ENCODE results near the gene IL10RB. TPM values are rescaled to one million over a fixed set of nuclear protein-coding genes. Genes with fewer than 3 reads are reported as not detected.

The IL10RB gene
- total and polyA plus RNA-seq, 2 of the 4 experiments (the other 2 are of a cell fraction): 20.1 to 45.2 TPM

DNA sequence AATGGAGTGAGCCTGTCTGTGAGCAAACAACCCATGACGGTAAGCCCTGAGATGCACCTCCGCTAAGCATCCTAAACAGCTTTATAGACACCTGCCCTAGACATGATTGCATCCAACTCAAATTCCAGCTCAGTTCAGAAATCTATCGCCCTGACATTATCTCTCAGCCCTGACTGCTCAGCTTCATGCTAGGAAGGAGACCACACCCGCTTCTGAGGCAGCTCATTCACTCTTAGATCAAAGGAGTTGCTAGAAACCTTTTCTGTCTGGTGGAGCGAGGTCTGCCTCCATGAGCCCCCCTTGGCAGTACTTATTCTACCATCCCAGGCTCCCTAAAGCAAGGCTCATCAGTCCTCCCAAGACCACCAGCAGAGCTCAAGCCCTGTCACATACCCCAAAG lies 17.0 kb downstream of the IL10RB start:
- CTCF ChIA-PET: interaction anchor here (0.9 kb wide), 1 partner anchor 78 kb away, joined by 4 read pairs; no protein-coding TSS in a partner anchor
- no peak overlapping the region for H3K56ac ChIP-seq (ENCODE audit: extremely low read depth, insufficient read depth, low read length)
- peaks cover 5% of the 10 kb centered on the region for H3K9me3 ChIP-seq (ENCODE audit: control insufficient read depth, insufficient read depth, low read length)
- in situ Hi-C loops (cut with MboI; ENCODE audit: low sequenced_read_pairs) (no loop called here), intact Hi-C loops (cut with micrococcal nuclease) (no loop called here), dilution Hi-C loops (cut with HindIII; ENCODE audit: low sequenced_read_pairs, unreplicated experiment) (no loop called here)
- no peak overlapping the region for H3K4ac ChIP-seq (ENCODE audit: low read depth, low read length)
- H2AK9ac ChIP-seq (replicated peaks; ENCODE audit: low read depth, low read length, poor library complexity): no peak overlapping the region
- H3K9ac ChIP-seq (ENCODE audit: low read depth, low read length): no peak overlapping the region
- H4K91ac ChIP-seq (ENCODE audit: insufficient read depth, low read depth, low read length): no peak overlapping the region
- H4K8ac ChIP-seq (ENCODE audit: low read depth in 2 of 2, low read length in 2 of 2): no peak overlapping the region
- H3K79me1 ChIP-seq (ENCODE audit: low read depth in 1 of 2, low read length in 2 of 2): no peaks in the 10 kb centered on the region; a peak in 1 of 4 replicates
- POLR2A ChIA-PET (ENCODE audit: unreplicated experiment): no interaction called here
- H3K4me3 ChIP-seq (ENCODE audit: insufficient read depth, low read depth, low read length): no peak overlapping the region
- no peak for DNase-seq
- H3K27me3 ChIP-seq (ENCODE audit: control insufficient read depth, insufficient read depth, low read length): no peaks in the 10 kb centered on the region
- TF ChIP-seq RCOR1 (IDR thresholded peaks at IDR 0.05; ENCODE audit: insufficient replicate concordance, low read length) (no peak), RAD21 (IDR thresholded peaks at IDR 0.05; ENCODE audit: low read length) (no peak), SMC3 (IDR thresholded peaks at IDR 0.05; ENCODE audit: low read depth, low read length) (no peak), CEBPB (IDR thresholded peaks at IDR 0.05; ENCODE audit: low read depth, low read length) (no peak), POLR2A (IDR thresholded peaks at IDR 0.05; ENCODE audit: low read depth, low read length) (no peak), BHLHE40 (IDR thresholded peaks at IDR 0.05; ENCODE audit: low read depth, low read length) (no peak), RFX5 (IDR thresholded peaks at IDR 0.05; ENCODE audit: low read depth, low read length) (no peak), MAZ (IDR thresholded peaks at IDR 0.05; ENCODE audit: borderline replicate concordance, low read depth, low read length) (no peak), MXI1 (IDR thresholded peaks at IDR 0.05; ENCODE audit: borderline replicate concordance, low read depth, low read length) (no peak), FOS (IDR thresholded peaks at IDR 0.05; ENCODE audit: low read depth, low read length) (no peak), CHD1 (IDR thresholded peaks at IDR 0.05; ENCODE audit: low read depth, low read length) (no peak), MAFK (IDR thresholded peaks at IDR 0.05; ENCODE audit: low read depth, low read length) (no peak), NFE2L2 (IDR thresholded peaks at IDR 0.05; ENCODE audit: low read depth, low read length) (no peak)
- TF ChIP-seq, protein P1, sequence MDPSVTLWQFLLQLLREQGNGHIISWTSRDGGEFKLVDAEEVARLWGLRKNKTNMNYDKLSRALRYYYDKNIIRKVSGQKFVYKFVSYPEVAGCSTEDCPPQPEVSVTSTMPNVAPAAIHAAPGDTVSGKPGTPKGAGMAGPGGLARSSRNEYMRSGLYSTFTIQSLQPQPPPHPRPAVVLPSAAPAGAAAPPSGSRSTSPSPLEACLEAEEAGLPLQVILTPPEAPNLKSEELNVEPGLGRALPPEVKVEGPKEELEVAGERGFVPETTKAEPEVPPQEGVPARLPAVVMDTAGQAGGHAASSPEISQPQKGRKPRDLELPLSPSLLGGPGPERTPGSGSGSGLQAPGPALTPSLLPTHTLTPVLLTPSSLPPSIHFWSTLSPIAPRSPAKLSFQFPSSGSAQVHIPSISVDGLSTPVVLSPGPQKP (IDR thresholded peaks at IDR 0.05; ENCODE audit: borderline replicate concordance, low read depth, low read length): no peak
- TF ChIP-seq, protein P2, sequence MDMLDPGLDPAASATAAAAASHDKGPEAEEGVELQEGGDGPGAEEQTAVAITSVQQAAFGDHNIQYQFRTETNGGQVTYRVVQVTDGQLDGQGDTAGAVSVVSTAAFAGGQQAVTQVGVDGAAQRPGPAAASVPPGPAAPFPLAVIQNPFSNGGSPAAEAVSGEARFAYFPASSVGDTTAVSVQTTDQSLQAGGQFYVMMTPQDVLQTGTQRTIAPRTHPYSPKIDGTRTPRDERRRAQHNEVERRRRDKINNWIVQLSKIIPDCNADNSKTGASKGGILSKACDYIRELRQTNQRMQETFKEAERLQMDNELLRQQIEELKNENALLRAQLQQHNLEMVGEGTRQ (IDR thresholded peaks at IDR 0.05; ENCODE audit: low read depth, low read length): no peak
- TF ChIP-seq, protein P3, sequence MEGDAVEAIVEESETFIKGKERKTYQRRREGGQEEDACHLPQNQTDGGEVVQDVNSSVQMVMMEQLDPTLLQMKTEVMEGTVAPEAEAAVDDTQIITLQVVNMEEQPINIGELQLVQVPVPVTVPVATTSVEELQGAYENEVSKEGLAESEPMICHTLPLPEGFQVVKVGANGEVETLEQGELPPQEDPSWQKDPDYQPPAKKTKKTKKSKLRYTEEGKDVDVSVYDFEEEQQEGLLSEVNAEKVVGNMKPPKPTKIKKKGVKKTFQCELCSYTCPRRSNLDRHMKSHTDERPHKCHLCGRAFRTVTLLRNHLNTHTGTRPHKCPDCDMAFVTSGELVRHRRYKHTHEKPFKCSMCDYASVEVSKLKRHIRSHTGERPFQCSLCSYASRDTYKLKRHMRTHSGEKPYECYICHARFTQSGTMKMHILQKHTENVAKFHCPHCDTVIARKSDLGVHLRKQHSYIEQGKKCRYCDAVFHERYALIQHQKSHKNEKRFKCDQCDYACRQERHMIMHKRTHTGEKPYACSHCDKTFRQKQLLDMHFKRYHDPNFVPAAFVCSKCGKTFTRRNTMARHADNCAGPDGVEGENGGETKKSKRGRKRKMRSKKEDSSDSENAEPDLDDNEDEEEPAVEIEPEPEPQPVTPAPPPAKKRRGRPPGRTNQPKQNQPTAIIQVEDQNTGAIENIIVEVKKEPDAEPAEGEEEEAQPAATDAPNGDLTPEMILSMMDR (conservative IDR thresholded peaks at IDR 0.05; ENCODE audit: low read depth, low read length): no peak
- H3K4me2 ChIP-seq (ENCODE audit: low read depth, low read length): no peak overlapping the region
- H2BK5ac ChIP-seq (ENCODE audit: low read depth, low read length, poor library complexity, severe bottlenecking): no peak overlapping the region
- H3K36me3 ChIP-seq (ENCODE audit: control insufficient read depth, insufficient read depth, low read length): peaks cover 24% of the 10 kb centered on the region
- H3K23ac ChIP-seq (ENCODE audit: low read depth, low read length): no peak overlapping the region
- BruUV-seq (replicated peaks): no TSS peak
- no peak overlapping the region for H2BK20ac ChIP-seq (ENCODE audit: low read depth, low read length)
- H4K20me1 ChIP-seq (ENCODE audit: insufficient read depth, low read length): no peaks in the 10 kb centered on the region
- H2AFZ ChIP-seq (replicated peaks; ENCODE audit: low read length, poor library complexity): no peak overlapping the region
- no peak overlapping the region for H2BK15ac ChIP-seq (ENCODE audit: low read depth, low read length)
- no peak overlapping the region for H3K14ac ChIP-seq (replicated peaks; ENCODE audit: low read depth, low read length)
- H2AK5ac ChIP-seq (ENCODE audit: low read depth, low read length): no peak overlapping the region
- WGBS, 2 experiments (ENCODE audit: extremely low coverage in 2 of 2, insufficient read length in 1 of 2): 86% methylated on average over 4 of the region's 5 CpGs; no CpG with 5 or more reads in 1 of the 2 experiments
- no peak for ATAC-seq (ENCODE audit: low read depth)
- H3K27ac ChIP-seq (ENCODE audit: insufficient read depth, low read length): no peak overlapping the region
- H3K9me1 ChIP-seq (ENCODE audit: insufficient read depth, low read length): peaks cover 10% of the 10 kb centered on the region; the same call in 1 of the 2 replicates
- H3K18ac ChIP-seq (ENCODE audit: low read depth, low read length): no peak overlapping the region
- no peak overlapping the region for H4K5ac ChIP-seq (ENCODE audit: low read depth, low read length)
- no peak overlapping the region for H2BK120ac ChIP-seq (ENCODE audit: low read depth, low read length)
- peaks cover 5% of the 10 kb centered on the region; the same call in 1 of the 2 replicates for H3K4me1 ChIP-seq (ENCODE audit: control insufficient read depth, insufficient read depth, low read length)

Data from IMR-90 (cell line).